GM10248 (cell line): ENCODE results near the gene POLR3F.
A peak's percentile ranks its signal among the peaks of the same experiment; 100 is the strongest.

ENCODE experiments used
- CTCF ChIA-PET: fragments of 300-600 bp; sonication (Branson Sonifier 250); formaldehyde crosslinking; extraction: SDS; loops from one replicate; lab custom pipeline; 2021; ENCODE audit warnings: antibody characterized with exemption; lab: Yijun Ruan, JAX
- POLR2A ChIA-PET: fragments of 350-650 bp; sonication (Branson Sonifier 250); formaldehyde crosslinking; extraction: SDS; loops from one replicate; lab custom pipeline; 2020; ENCODE audit warnings: antibody characterized with exemption; lab: Yijun Ruan, JAX
- DNase-seq: peaks from one replicate; pipeline ENCODE4 v3.0.0; 2012; ENCODE audit errors: extremely low spot score
- CTCF ChIP-seq: IDR thresholded peaks from 2 replicates; pipeline ENCODE4 v1.5.1; 2012; ENCODE audit warnings: mild to moderate bottlenecking, low read depth; ENCODE audit errors: extremely low read depth, missing control alignments, control extremely low read depth

The POLR3F gene

DNA sequence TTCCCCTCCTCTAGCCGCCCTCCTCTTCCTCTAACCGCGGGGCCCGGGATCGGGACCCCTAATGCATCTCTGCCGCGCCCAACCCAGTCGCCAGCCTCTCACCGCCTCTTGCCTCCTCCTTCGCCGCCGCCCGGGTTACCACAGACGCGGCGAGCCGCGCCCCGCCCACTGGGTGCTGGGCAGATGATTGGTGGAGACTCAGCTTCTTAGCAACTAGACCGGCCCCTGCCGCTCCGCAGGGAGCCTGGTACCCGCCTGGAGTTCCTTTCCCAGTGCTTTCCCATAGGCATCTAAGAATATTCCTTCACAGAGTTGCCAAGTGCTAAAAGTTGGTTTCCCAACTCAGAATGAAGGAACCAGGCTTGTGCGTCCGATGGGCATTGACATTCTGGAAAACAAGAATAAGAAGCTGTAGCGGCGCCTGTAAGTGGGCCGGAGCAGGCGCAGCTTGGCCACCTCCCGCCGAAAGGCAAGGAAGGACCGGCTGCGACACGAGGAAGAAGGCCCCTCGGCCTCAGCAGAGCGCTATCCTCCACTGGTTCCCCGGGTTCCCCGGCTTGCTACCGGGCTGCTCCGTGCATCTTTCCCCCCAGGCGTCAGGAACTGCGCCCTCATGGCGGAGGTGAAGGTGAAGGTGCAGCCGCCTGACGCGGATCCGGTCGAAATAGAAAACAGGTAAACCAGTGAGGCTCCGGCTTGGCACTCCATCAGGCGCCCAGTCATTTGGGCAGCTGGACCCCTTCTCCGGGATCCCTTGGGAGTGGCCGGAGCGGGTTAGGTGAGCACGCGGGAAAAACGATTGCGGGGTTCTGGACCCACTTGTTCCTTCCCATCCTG, at the start of gene POLR3F, which contains the start of gene DZANK1:
Gene POLR3F (plus strand): TSS at position 497 of the 837 bp plus-strand sequence. CDS start 117 bp downstream, at position 614.
Gene DZANK1 (minus strand): TSS at position 137 of the 837 bp plus-strand sequence. CDS start 1,672 bp downstream, outside the sequence.
- peak; percentile 98 for DNase-seq
- no peak for TF ChIP-seq CTCF
- CTCF ChIA-PET: interaction anchor here (0.8 to 3.0 kb wide), 7 partner anchors 8 to 55 kb away, joined by 3 to 12 read pairs (median 6); no protein-coding TSS in a partner anchor
- POLR2A ChIA-PET: interaction anchor here (0.6 to 1.1 kb wide), 2 partner anchors 29 to 40 kb away, joined by 5 to 6 read pairs; partner anchors contain the start of gene SEC23B

DNA sequence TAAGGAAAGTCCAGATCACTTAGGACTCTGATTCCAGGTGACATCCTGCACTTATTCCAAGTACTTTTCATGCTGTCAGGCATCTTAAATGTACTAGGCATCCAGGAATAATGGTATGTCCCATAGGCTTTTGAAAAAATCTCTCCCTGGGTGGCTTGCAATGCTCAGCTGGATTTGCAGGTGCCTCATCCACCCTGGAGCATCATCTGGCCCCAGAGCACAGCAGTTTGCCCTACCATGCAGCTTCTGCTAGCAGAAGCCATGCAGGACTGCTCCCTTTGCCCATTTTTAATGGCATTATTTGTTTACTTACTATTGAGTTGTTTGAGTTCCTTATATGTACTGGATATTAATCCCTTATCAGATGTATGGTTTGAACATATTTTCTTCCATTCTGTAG, 45.6 kb upstream of the POLR3F start:
- TF ChIP-seq CTCF: no peak
- CTCF ChIA-PET: no interaction called here
- POLR2A ChIA-PET: interaction anchor here (0.6 kb wide), 1 partner anchor 24 kb away, joined by 3 read pairs; no protein-coding TSS in a partner anchor
- DNase-seq: no peak

- POLR2A ChIA-PET: no interaction called here
- no peak for TF ChIP-seq CTCF
- CTCF ChIA-PET: interaction anchor here (0.6 kb wide), 1 partner anchor 24 kb away, joined by 3 read pairs; no protein-coding TSS in a partner anchor
- DNase-seq: no peak
Measured at GRCh38 chr20:18427214-18427613, 40.0 kb upstream of the POLR3F start.

DNA sequence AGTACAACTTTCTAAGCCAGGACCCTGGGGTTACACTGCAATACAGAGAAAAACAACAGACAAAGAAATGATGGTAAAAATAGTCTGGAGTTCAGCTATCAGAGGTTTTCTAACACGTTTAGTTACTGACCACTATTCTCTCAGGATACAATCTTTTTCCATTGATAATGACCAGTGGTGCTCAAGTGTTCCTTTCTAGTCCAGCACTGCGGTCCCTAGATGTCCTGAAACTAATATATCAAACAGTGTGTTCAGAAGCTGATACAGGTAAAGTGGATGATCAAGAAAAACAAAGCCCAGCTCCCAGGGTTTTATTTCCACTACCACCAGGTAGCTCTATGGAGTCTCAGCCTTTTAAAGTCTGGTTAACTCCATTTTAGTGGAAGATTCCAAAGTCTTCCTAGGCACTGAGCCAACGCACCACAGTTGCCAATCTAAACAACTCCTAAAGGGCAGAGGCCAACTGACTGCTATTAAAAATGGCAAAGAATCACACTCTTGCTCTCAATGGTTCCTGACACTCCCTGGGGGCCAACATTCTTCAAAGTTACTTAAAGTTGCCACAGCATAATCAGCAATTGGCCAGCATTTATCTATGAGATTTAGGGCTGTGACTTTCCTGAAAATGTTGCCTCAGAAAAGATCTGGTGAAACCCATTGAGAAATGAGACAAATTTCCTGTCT, 38.6 kb upstream of the POLR3F start:
- no peak for TF ChIP-seq CTCF
- CTCF ChIA-PET: no interaction called here
- POLR2A ChIA-PET: no interaction called here
- no peak for DNase-seq

DNA sequence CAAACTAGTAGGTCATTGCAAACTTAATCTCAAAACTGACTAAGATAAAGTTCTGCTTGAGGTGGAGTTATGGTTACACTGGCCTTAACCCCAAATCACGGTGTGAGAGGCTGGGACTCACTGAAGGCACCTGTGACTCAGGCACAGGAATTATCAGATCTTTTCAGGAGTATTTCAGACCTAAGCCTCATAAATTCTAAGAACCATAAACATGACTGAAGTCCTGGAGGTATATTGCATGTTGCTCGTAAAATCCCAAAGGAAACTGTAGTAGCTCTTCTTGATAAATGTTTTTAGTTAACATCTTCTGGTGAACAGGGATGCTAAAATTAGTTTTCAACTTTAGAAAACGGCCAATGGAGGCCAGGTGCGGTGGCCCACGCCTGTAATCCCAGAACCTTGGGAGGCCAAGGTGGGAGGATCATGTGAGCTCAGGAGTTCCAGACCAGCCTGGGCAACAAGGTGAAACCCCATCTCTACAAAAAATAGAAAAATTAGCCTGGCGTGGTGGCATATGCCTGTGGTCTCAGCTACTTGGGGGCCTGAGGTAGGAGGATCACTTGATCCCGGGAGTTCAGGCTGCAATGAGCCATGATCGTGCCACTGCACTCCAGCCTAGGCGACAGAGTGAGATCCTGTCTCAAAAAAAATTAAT, 36.9 kb upstream of the POLR3F start:
- no peak for DNase-seq
- CTCF ChIA-PET: no interaction called here
- no peak for TF ChIP-seq CTCF
- POLR2A ChIA-PET: no interaction called here

- no peak for TF ChIP-seq CTCF
- no peak for DNase-seq
- CTCF ChIA-PET: interaction anchor here (0.9 kb wide), 1 partner anchor 17 kb away, joined by 3 read pairs; no protein-coding TSS in a partner anchor
- POLR2A ChIA-PET: no interaction called here
Measured at GRCh38 chr20:18431206-18431605, 36.0 kb upstream of the POLR3F start.
